ENCODE measurements around the gene XRRA1. TPM values are rescaled to one million over a fixed set of nuclear protein-coding genes. Genes with fewer than 3 reads are reported as not detected.

Gene XRRA1
- total RNA-seq, 4 donors from 2014 or later, result 7.4 to 18.6 (median 14.5) TPM

DNA sequence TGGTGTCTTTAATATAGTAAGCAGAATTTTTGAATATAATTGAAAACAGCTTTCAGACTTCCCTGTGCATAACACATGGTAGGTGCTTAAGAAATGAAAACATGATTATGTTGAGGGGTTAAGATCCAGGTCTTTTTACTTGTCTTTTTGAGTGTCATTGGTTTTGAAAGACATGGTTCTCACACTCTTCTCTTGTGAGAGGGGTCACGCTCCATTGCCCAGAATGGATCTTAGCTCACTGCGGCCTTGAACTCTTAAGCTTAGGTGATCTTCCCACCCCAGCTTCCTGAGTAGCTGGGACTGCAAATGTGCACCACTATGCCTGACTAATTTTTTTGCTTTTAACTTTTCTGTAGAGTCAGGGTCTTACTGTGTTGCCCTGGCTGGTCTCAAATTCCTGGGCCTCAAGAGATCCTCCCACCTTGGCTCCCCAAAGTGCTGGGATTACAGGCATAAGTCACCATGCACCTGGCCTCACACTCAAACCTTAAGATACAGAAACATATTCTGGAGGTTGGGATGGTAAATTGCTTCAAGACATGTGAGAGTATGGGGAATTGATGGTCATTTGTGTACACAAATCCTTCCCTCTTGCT, 1.6 kb upstream of the XRRA1 start:
- TF ChIP-seq, protein P1, sequence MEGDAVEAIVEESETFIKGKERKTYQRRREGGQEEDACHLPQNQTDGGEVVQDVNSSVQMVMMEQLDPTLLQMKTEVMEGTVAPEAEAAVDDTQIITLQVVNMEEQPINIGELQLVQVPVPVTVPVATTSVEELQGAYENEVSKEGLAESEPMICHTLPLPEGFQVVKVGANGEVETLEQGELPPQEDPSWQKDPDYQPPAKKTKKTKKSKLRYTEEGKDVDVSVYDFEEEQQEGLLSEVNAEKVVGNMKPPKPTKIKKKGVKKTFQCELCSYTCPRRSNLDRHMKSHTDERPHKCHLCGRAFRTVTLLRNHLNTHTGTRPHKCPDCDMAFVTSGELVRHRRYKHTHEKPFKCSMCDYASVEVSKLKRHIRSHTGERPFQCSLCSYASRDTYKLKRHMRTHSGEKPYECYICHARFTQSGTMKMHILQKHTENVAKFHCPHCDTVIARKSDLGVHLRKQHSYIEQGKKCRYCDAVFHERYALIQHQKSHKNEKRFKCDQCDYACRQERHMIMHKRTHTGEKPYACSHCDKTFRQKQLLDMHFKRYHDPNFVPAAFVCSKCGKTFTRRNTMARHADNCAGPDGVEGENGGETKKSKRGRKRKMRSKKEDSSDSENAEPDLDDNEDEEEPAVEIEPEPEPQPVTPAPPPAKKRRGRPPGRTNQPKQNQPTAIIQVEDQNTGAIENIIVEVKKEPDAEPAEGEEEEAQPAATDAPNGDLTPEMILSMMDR (IDR thresholded peaks at IDR 0.05), result no peak
- ATAC-seq (ENCODE audit: low FRiP score) (no peak), DNase-seq (ENCODE audit: low spot score) (no peak)

DNA sequence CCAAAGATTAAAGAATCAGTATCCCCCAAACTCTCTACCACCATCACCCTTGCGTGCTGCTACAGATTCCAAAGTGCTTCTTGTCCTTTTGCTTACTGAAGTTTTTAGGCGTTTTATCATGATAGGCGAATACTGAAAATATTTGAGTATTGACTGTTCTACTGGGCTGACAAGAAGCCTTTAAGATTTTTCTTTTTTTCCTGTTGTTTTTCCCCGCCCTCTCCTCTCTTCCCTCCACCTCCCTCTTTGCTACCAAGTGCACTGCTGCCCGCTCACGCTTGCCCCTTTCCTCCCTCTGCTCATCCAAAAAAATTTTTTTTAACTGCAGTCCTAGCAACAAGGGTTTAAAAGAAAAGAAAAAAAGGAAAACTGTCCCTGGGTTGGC, 854 bp upstream of the XRRA1 start:
- ATAC-seq (ENCODE audit: low FRiP score), result no peak
- TF ChIP-seq, protein P1 (IDR thresholded peaks at IDR 0.05), result no peak
- no peak for DNase-seq (ENCODE audit: low spot score)

DNA sequence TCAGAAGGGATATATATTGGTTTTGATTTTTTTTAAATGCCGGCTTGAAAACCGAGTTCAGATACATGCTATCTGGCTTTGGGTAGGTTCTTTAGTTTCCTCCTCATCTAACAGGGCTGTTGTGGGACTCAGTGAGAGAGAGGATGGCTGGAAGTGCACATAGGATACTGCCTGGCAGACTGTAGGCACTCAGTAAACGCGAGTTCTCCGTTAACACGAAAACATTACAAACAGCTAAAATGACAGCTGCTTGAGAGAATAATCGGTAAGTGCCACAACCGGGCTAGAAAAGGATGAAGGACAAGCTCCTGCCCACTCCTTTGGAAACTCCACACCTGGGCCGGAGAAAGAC, 369 bp downstream of the XRRA1 start:
- DNase-seq (ENCODE audit: low spot score) (no peak), ATAC-seq (ENCODE audit: low FRiP score) (no peak)
- TF ChIP-seq, protein P1 (IDR thresholded peaks at IDR 0.05), result no peak

DNA sequence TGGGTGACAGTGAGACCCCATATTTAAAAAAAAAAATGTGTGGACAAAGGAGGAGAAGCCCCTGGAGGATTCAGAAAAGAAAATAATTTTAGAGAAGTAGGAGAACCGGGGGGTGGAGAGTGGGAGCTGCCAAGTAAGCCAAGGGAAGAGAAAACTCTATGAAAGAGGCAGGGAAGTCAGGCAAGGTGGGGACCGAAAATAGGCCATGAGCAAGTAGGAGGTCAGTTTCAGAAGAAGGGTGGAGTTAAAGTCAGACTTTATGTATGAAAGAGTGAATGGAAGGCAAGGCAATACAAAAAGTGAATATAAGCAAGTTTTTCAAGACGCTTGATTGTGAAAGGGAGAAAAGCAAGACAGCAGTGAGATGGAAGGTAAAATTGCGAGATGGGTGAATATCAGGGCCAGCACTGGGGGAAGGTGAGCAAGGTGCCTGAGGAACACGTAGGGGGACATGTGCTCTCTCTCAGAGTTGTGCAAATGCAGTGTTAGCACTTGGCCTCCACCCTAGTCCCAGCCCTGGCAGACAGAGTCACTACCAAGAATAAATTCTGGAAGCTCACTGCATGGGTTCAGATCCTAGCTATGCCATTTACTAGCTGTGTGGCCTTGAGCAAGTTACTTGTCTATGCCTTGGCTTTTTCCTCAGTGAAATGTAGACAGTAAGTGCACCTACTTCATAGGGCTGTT, 6.7 kb downstream of the XRRA1 start:
- ATAC-seq (ENCODE audit: low FRiP score), result no peak
- TF ChIP-seq, protein P1 (IDR thresholded peaks at IDR 0.05), result no peak
- DNase-seq (ENCODE audit: low spot score), result no peak

DNA sequence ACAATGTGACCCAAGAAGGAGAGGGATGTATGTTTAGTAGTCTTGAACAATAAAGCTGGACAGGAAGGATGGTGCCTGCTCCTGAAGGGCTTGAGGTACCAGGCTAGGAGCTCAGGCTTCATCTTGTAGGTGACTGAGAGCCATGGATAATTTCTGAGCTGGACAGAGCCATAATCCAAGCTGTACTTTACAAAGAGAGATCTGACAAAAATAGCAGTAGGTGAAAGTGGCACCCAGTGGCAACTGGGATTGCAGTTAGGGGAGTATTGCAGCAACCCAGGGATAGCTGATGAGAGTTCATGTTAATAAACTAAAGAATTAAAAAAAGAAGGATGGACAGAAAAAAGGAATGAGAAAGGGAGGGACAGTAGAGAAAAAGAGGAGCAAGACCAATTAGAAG, 7.4 kb downstream of the XRRA1 start:
- TF ChIP-seq, protein P1 (IDR thresholded peaks at IDR 0.05), result no peak
- DNase-seq (ENCODE audit: low spot score) (no peak), ATAC-seq (ENCODE audit: low FRiP score) (no peak)

DNA sequence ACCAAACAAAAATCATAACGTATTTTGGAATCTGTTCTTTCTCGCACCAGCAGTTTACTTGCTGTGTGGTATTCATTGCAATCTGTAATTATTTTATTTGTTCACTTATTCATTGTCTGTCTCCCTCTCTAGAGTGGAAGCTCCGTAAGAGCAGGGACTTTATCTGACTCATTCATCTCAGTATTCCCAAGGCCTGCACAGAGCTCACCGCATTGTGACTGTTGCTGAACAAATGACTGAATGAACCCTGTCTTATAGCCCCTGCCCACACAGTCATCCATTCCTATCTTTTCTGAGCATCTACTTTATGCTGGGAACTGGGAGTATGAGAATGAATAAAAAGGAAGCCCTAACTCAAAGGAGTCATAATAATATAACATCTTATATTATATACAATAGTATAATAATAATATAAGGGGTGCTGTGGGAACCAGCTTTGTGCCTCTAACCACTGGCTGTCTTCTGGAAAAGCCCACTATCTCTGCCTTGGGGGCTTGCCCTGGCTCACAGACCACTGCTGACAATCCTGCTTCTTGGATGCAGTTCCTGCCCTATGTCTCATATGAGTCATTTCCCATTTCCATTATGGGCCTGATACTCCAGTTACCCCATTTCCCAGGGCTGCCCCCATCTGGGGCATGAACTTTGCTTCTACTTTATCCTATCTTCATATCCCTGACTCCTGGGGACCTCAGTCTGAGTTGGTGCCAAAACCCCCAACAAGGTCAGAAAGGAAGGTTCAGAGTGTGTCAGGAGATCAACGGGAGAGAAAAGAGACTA, 11.0 kb downstream of the XRRA1 start:
- ATAC-seq (ENCODE audit: low FRiP score), result no peak
- TF ChIP-seq, protein P1 (IDR thresholded peaks at IDR 0.05), result no peak
- DNase-seq (ENCODE audit: low spot score), result no peak
